MCF 10A (cell line): ENCODE results near the gene PHYH. TPM values are rescaled to one million over a fixed set of nuclear protein-coding genes. Genes with fewer than 3 reads are reported as not detected.

Experiments used
- BruUV-seq: library from RNA; stranded (reverse); fragments of 400-500 nt; replicated peaks from 2 replicates; lab custom pipeline; 2021; lab: Mats Ljungman, UMichigan
- CTCF ChIA-PET: fragments of 300-600 bp; sonication (Branson Sonifier 250); formaldehyde crosslinking; extraction: SDS; loops from one replicate; lab custom pipeline; 2021; ENCODE audit warnings: antibody characterized with exemption, inconsistent platforms; lab: Yijun Ruan, JAX
- POLR2A ChIA-PET: fragments of 300-600, 350-650 bp; sonication (Branson Sonifier 250); formaldehyde crosslinking; extraction: SDS; loops from one replicate; lab custom pipeline; 2020; ENCODE audit warnings: antibody characterized with exemption, inconsistent platforms; lab: Yijun Ruan, JAX
- DNase-seq: peaks from one replicate; pipeline ENCODE4 v3.0.0-alpha.2; 2018; ENCODE audit not compliant: unreplicated experiment
- H3K27ac Mint-ChIP-seq: one replicate; pipeline ENCODE4 v1.8.0; 2022; ENCODE audit warnings: mild to moderate bottlenecking, low read depth, mixed read lengths; ENCODE audit not compliant: unreplicated experiment
- H3K27me3 Mint-ChIP-seq: one replicate; pipeline ENCODE4 v1.8.0; 2022; ENCODE audit warnings: mixed read lengths; ENCODE audit not compliant: insufficient read depth, unreplicated experiment
- H3K36me3 Mint-ChIP-seq: one replicate; pipeline ENCODE4 v1.8.0; 2022; ENCODE audit warnings: mild to moderate bottlenecking, moderate library complexity, mixed read lengths; ENCODE audit not compliant: insufficient read depth, unreplicated experiment
- H3K4me1 Mint-ChIP-seq: one replicate; pipeline ENCODE4 v1.8.0; 2022; ENCODE audit warnings: mixed read lengths; ENCODE audit not compliant: insufficient read depth, unreplicated experiment
- H3K4me3 Mint-ChIP-seq: one replicate; pipeline ENCODE4 v1.8.0; 2022; ENCODE audit warnings: mild to moderate bottlenecking, moderate library complexity, mixed read lengths; ENCODE audit not compliant: unreplicated experiment
- H3K9me3 Mint-ChIP-seq: one replicate; pipeline ENCODE4 v1.8.0; 2022; ENCODE audit warnings: mixed read lengths; ENCODE audit not compliant: unreplicated experiment
- CTCF ChIP-seq: fragments of 200-600 bp; IDR thresholded peaks from one replicate; pipeline ENCODE4 v1.8.0; 2022; ENCODE audit warnings: antibody characterized with exemption, mild to moderate bottlenecking; ENCODE audit not compliant: unreplicated experiment
- intact Hi-C: fragments of 100-400 bp; cut with micrococcal nuclease; formaldehyde crosslinking; loops from 2 replicates; pipeline ENCODE4 v1.14.1; 2022
- total RNA-seq: library from RNA; stranded (reverse); gene quantifications from 2 replicates; pipeline ENCODE4 v1.2.3, GENCODE V29; 2022

Gene PHYH
- total RNA-seq, 1 experiment from 2014 or later, result 9.8 TPM

- CTCF ChIA-PET, result no interaction called here
- intact Hi-C loops, result no loop called here
- Mint-ChIP-seq H3K27me3 (no peaks in the 10 kb centered on the region), H3K4me3 (no peak overlapping the region), H3K36me3 (no peaks in the 10 kb centered on the region), H3K4me1 (peaks cover 10% of the 10 kb centered on the region), H3K9me3 (no peaks in the 10 kb centered on the region), H3K27ac (no peak overlapping the region)
- no TSS peak for BruUV-seq
- POLR2A ChIA-PET, result no interaction called here
- peak; percentile 17 for DNase-seq
- no peak for TF ChIP-seq CTCF
These were observed 28.9 kb downstream of the PHYH start for GRCh38 chr10:13270877-13271551.

- Mint-ChIP-seq H3K27me3 (peaks cover 2% of the 10 kb centered on the region), H3K4me1 (peaks cover 10% of the 10 kb centered on the region), H3K9me3 (no peaks in the 10 kb centered on the region), H3K36me3 (no peaks in the 10 kb centered on the region), H3K4me3 (no peak overlapping the region), H3K27ac (no peak overlapping the region)
- TF ChIP-seq CTCF, result no peak
- no peak for DNase-seq
- CTCF ChIA-PET, result interaction anchor here (0.6 kb wide), 1 partner anchor 268 kb away, joined by 3 read pairs; no protein-coding TSS in a partner anchor
- intact Hi-C loops, result no loop called here
- POLR2A ChIA-PET, result interaction anchor here (1.2 kb wide), 1 partner anchor 34 kb away, joined by 6 read pairs; no protein-coding TSS in a partner anchor
- no TSS peak for BruUV-seq
These were observed 31.0 kb downstream of the PHYH start for GRCh38 chr10:13268841-13269240.

GRCh38 chr10:13268310-13268709, 31.6 kb downstream of the PHYH start:
- Mint-ChIP-seq H3K4me3 (no peak overlapping the region), H3K9me3 (no peaks in the 10 kb centered on the region), H3K27me3 (peaks cover 8% of the 10 kb centered on the region), H3K4me1 (peaks cover 10% of the 10 kb centered on the region), H3K27ac (no peak overlapping the region), H3K36me3 (no peaks in the 10 kb centered on the region)
- no TSS peak for BruUV-seq
- TF ChIP-seq CTCF, result no peak
- intact Hi-C loops, result no loop called here
- CTCF ChIA-PET, result interaction anchor here (0.6 to 1.7 kb wide), 2 partner anchors 107 to 268 kb away, joined by 3 to 5 read pairs; partner anchors contain the start of gene MCM10
- no peak for DNase-seq
- POLR2A ChIA-PET, result interaction anchor here (1.2 kb wide), 1 partner anchor 34 kb away, joined by 6 read pairs; no protein-coding TSS in a partner anchor

GRCh38 chr10:13263591-13263990, 36.3 kb downstream of the PHYH start:
- DNase-seq, result no peak
- Mint-ChIP-seq H3K36me3 (no peaks in the 10 kb centered on the region), H3K27me3 (peaks cover 21% of the 10 kb centered on the region), H3K27ac (no peak overlapping the region), H3K4me1 (no peaks in the 10 kb centered on the region), H3K4me3 (no peak overlapping the region), H3K9me3 (no peaks in the 10 kb centered on the region)
- no TSS peak for BruUV-seq
- CTCF ChIA-PET, result interaction anchor here (0.7 kb wide), 1 partner anchor 23 kb away, joined by 3 read pairs; no protein-coding TSS in a partner anchor
- intact Hi-C loops, result no loop called here
- POLR2A ChIA-PET, result interaction anchor here (0.6 kb wide), 1 partner anchor 1213 kb away, joined by 3 read pairs; no protein-coding TSS in a partner anchor
- TF ChIP-seq CTCF, result no peak
